GM21528 (cell line): Measurements from ENCODE around the gene MED12.

ENCODE experiments used
- ATAC-seq: cut with Tn5 transposase; IDR thresholded peaks from one replicate; pipeline ENCODE4 v1.9.1; 2021; ENCODE audit warnings: mild to moderate bottlenecking, moderate library complexity; ENCODE audit not compliant: unreplicated experiment, low FRiP score

The MED12 gene

GRCh38 chrX:71184092-71184491, 65.7 kb downstream of the MED12 start:
- no peak for ATAC-seq

- ATAC-seq, result no peak
Observed at GRCh38 chrX:71184803-71185495, 66.6 kb downstream of the MED12 start.

- no peak for ATAC-seq
Observed at GRCh38 chrX:71191248-71191647, 72.9 kb downstream of the MED12 start.
